HEK293 (cell line): Measurements from ENCODE around the gene DCHS1.

Experiments used
- GLI4 ChIP-seq: fragments of 450-650 bp; formaldehyde crosslinking; IDR thresholded peaks from 2 replicates; pipeline ENCODE4 v1.5.1; 2016; ENCODE audit warnings: missing biosample characterization, missing genetic modification characterization
- HOXC10 ChIP-seq: sonication (generic); formaldehyde crosslinking; IDR thresholded peaks from 2 replicates; pipeline ENCODE4 v1.8.1; 2023; ENCODE audit warnings: mild to moderate bottlenecking, missing genetic modification reagents
- IKZF3 ChIP-seq: fragments of 450-650 bp; IDR thresholded peaks from 2 replicates; pipeline ENCODE4 v1.5.0; 2018; ENCODE audit warnings: missing biosample characterization, mild to moderate bottlenecking, missing genetic modification characterization, moderate library complexity
- KLF7 ChIP-seq: fragments of 450-650 bp; formaldehyde crosslinking; IDR thresholded peaks from 2 replicates; pipeline ENCODE4 v1.5.1; 2016; ENCODE audit warnings: missing biosample characterization, missing genetic modification characterization, borderline replicate concordance
- OVOL3 ChIP-seq: fragments of 450-650 bp; formaldehyde crosslinking; IDR thresholded peaks from 2 replicates; pipeline ENCODE4 v1.5.1; 2016; ENCODE audit warnings: missing biosample characterization, missing genetic modification characterization
- SETDB1 ChIP-seq: IDR thresholded peaks from one replicate; pipeline ENCODE4 v1.6.1; 2017; ENCODE audit warnings: mild to moderate bottlenecking, low read length, moderate library complexity, mixed read lengths; ENCODE audit not compliant: insufficient read length
- SP2 ChIP-seq: fragments of 450-650 bp; formaldehyde crosslinking; IDR thresholded peaks from 2 replicates; pipeline ENCODE4 v1.5.1; 2016; ENCODE audit warnings: missing biosample characterization, missing genetic modification characterization
- ZFP37 ChIP-seq: fragments of 450-650 bp; formaldehyde crosslinking; IDR thresholded peaks from 2 replicates; pipeline ENCODE4 v1.5.1; 2016; ENCODE audit warnings: missing biosample characterization, missing genetic modification characterization
- ZNF211 ChIP-seq: fragments of 450-650 bp; formaldehyde crosslinking; IDR thresholded peaks from 2 replicates; pipeline ENCODE4 v1.5.1; 2016; ENCODE audit warnings: low read depth, missing biosample characterization, missing genetic modification characterization
- ZNF311 ChIP-seq: fragments of 450-650 bp; formaldehyde crosslinking; IDR thresholded peaks from 2 replicates; pipeline ENCODE4 v1.5.1; 2017; ENCODE audit warnings: missing biosample characterization, missing genetic modification characterization, borderline replicate concordance
- ZNF350 ChIP-seq: fragments of 450-650 bp; formaldehyde crosslinking; IDR thresholded peaks from 2 replicates; pipeline ENCODE4 v1.5.0; 2017; ENCODE audit warnings: missing biosample characterization, mild to moderate bottlenecking, missing genetic modification characterization
- ZNF366 ChIP-seq: fragments of 450-650 bp; formaldehyde crosslinking; conservative IDR thresholded peaks from 2 replicates; pipeline ENCODE4 v1.5.1; 2016; ENCODE audit warnings: missing biosample characterization, missing genetic modification characterization
- ZNF48 ChIP-seq: fragments of 450-650 bp; formaldehyde crosslinking; IDR thresholded peaks from 2 replicates; pipeline ENCODE4 v1.5.1; 2016; ENCODE audit warnings: missing biosample characterization, missing genetic modification characterization
- ZNF510 ChIP-seq: fragments of 450-650 bp; formaldehyde crosslinking; IDR thresholded peaks from 2 replicates; pipeline ENCODE4 v1.5.1; 2018; ENCODE audit warnings: mild to moderate bottlenecking, missing genetic modification characterization, missing biosample characterization; ENCODE audit not compliant: insufficient replicate concordance
- ZNF561 ChIP-seq: fragments of 450-650 bp; IDR thresholded peaks from 2 replicates; pipeline ENCODE4 v1.5.1; 2018; ENCODE audit warnings: missing biosample characterization, missing genetic modification characterization, borderline replicate concordance
- ZNF600 ChIP-seq: fragments of 450-650 bp; formaldehyde crosslinking; IDR thresholded peaks from 2 replicates; pipeline ENCODE4 v1.5.1; 2016; ENCODE audit warnings: missing biosample characterization, missing genetic modification characterization
- ZNF624 ChIP-seq: fragments of 450-650 bp; formaldehyde crosslinking; IDR thresholded peaks from 2 replicates; pipeline ENCODE4 v1.5.1; 2017; ENCODE audit warnings: missing biosample characterization, missing genetic modification characterization
- ZNF629 ChIP-seq: fragments of 450-650 bp; formaldehyde crosslinking; IDR thresholded peaks from 2 replicates; pipeline ENCODE4 v1.5.1; 2017; ENCODE audit warnings: missing biosample characterization, missing genetic modification characterization
- ZNF707 ChIP-seq: fragments of 450-650 bp; formaldehyde crosslinking; IDR thresholded peaks from 2 replicates; pipeline ENCODE4 v1.5.1; 2016; ENCODE audit warnings: missing biosample characterization, missing genetic modification characterization
- ZNF768 ChIP-seq: fragments of 450-650 bp; formaldehyde crosslinking; IDR thresholded peaks from 2 replicates; pipeline ENCODE4 v1.5.1; 2018; ENCODE audit warnings: missing biosample characterization, mild to moderate bottlenecking, missing genetic modification characterization
- ZSCAN30 ChIP-seq: fragments of 450-650 bp; IDR thresholded peaks from 2 replicates; pipeline ENCODE4 v1.5.1; 2018; ENCODE audit warnings: missing biosample characterization, mild to moderate bottlenecking, missing genetic modification characterization, moderate library complexity
- TF ChIP-seq, protein P1 (sequence below): fragments of 450-650 bp; formaldehyde crosslinking; IDR thresholded peaks from 2 replicates; pipeline ENCODE4 v1.5.1; 2016; ENCODE audit warnings: missing biosample characterization, missing genetic modification characterization
- TF ChIP-seq, protein P2 (sequence below): fragments of 450-650 bp; formaldehyde crosslinking; IDR thresholded peaks from 2 replicates; pipeline ENCODE4 v1.5.1; 2016; ENCODE audit warnings: missing biosample characterization, missing genetic modification characterization
- TF ChIP-seq, protein P3 (sequence below): fragments of 450-650 bp; formaldehyde crosslinking; IDR thresholded peaks from 2 replicates; pipeline ENCODE4 v1.5.1; 2016; ENCODE audit warnings: missing biosample characterization, missing genetic modification characterization
- TF ChIP-seq, protein P4 (sequence below): fragments of 450-650 bp; formaldehyde crosslinking; IDR thresholded peaks from 2 replicates; pipeline ENCODE4 v1.5.1; 2017; ENCODE audit warnings: missing biosample characterization, missing genetic modification characterization
- TF ChIP-seq, protein P5 (sequence below): fragments of 450-650 bp; formaldehyde crosslinking; IDR thresholded peaks from 2 replicates; pipeline ENCODE4 v1.5.1; 2016; ENCODE audit warnings: missing biosample characterization, missing genetic modification characterization
- TF ChIP-seq, protein P6 (sequence below): fragments of 450-650 bp; formaldehyde crosslinking; IDR thresholded peaks from 2 replicates; pipeline ENCODE4 v1.5.1; 2016; ENCODE audit warnings: missing biosample characterization, missing genetic modification characterization
- TF ChIP-seq, protein P7 (sequence below): fragments of 450-650 bp; formaldehyde crosslinking; IDR thresholded peaks from 2 replicates; pipeline ENCODE4 v1.5.1; 2016; ENCODE audit warnings: missing biosample characterization, missing genetic modification characterization

DCHS1 gene

DNA sequence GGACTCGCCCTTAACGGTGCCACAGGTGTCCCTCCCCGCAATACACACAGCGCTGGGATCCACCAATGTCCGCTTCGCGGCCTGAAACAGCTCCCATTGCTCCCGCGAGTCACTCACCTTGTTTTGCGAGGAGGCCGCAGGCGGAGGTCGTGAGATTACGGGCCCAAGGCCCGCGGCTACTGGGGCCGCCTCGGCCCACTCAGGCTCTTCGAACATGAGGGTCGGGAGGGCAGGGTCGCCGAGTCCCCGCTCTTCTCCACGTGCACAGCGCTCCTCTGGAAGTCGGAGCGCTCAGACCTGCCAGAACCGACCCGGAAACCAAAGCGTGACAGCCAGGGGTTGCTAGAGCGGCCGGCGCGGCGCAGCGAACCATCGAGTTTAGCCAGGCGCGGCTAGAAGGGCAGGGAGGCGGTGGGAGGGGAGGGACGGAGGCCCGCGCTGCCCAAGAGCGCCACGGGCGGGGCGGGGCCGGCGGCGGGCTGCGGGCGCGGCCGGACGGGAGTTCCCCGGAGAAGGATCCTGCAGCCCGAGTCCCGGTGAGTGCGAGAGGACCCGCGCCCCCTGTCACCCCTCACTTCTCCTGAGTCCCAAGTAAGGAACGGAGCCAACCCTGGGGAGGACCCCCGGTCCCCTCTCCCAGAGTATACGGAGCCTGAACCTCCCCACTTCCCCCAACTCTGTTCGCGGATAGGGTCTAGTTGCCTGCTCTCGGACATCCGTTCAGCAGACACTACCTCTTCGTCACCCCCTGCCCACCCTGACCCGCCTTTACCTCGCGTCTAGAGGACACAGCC, 52.1 kb downstream of the DCHS1 start, which contains the start of the genes ILK and RRP8 (continued):
- 0 out of 2 replicates have a peak, but pooled peaks have one; percentile 59 for TF ChIP-seq ZSCAN30 (tag by site-specific recombination)
- TF ChIP-seq, protein P1, sequence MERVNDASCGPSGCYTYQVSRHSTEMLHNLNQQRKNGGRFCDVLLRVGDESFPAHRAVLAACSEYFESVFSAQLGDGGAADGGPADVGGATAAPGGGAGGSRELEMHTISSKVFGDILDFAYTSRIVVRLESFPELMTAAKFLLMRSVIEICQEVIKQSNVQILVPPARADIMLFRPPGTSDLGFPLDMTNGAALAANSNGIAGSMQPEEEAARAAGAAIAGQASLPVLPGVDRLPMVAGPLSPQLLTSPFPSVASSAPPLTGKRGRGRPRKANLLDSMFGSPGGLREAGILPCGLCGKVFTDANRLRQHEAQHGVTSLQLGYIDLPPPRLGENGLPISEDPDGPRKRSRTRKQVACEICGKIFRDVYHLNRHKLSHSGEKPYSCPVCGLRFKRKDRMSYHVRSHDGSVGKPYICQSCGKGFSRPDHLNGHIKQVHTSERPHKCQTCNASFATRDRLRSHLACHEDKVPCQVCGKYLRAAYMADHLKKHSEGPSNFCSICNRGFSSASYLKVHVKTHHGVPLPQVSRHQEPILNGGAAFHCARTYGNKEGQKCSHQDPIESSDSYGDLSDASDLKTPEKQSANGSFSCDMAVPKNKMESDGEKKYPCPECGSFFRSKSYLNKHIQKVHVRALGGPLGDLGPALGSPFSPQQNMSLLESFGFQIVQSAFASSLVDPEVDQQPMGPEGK (tag by site-specific recombination), result peak; percentile 26; the same call in 1 of the 2 replicates
- TF ChIP-seq ZNF600 (tag by site-specific recombination), result peak; percentile 84
- TF ChIP-seq ZNF707 (tag by site-specific recombination), result no peak
- TF ChIP-seq ZNF624 (tag by site-specific recombination), result no peak
- 0 out of 2 replicates have a peak, but pooled peaks have one; percentile 55 for TF ChIP-seq KLF7 (tag by site-specific recombination)
- TF ChIP-seq ZNF510 (tag by site-specific recombination), result no peak
- peak; percentile 64; the same call in 1 of the 2 replicates for TF ChIP-seq ZNF561
- TF ChIP-seq, protein P2, sequence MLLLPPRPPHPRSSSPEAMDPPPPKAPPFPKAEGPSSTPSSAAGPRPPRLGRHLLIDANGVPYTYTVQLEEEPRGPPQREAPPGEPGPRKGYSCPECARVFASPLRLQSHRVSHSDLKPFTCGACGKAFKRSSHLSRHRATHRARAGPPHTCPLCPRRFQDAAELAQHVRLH (tag by site-specific recombination), result 0 out of 2 replicates have a peak, but pooled peaks have one; percentile 44
- TF ChIP-seq, protein P3, sequence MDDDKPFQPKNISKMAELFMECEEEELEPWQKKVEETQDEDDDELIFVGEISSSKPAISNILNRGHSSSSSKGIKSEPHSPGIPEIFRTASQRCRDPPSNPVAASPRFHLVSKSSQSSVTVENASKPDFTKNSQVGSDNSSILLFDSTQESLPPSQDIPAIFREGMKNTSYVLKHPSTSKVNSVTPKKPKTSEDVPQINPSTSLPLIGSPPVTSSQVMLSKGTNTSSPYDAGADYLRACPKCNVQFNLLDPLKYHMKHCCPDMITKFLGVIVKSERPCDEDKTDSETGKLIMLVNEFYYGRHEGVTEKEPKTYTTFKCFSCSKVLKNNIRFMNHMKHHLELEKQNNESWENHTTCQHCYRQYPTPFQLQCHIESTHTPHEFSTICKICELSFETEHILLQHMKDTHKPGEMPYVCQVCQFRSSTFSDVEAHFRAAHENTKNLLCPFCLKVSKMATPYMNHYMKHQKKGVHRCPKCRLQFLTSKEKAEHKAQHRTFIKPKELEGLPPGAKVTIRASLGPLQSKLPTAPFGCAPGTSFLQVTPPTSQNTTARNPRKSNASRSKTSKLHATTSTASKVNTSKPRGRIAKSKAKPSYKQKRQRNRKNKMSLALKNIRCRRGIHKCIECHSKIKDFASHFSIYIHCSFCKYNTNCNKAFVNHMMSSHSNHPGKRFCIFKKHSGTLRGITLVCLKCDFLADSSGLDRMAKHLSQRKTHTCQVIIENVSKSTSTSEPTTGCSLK, result no peak
- TF ChIP-seq ZNF629 (tag by site-specific recombination), result peak; percentile 65
- peak; percentile 70 for TF ChIP-seq SP2 (tag by site-specific recombination)
- no peak for TF ChIP-seq HOXC10 (CRISPR knock-in tag)
- no peak for TF ChIP-seq ZNF768
- TF ChIP-seq, protein P4, sequence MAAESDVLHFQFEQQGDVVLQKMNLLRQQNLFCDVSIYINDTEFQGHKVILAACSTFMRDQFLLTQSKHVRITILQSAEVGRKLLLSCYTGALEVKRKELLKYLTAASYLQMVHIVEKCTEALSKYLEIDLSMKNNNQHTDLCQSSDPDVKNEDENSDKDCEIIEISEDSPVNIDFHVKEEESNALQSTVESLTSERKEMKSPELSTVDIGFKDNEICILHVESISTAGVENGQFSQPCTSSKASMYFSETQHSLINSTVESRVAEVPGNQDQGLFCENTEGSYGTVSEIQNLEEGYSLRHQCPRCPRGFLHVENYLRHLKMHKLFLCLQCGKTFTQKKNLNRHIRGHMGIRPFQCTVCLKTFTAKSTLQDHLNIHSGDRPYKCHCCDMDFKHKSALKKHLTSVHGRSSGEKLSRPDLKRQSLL (tag by site-specific recombination), result no peak; the same call in 1 of the 2 replicates
- no peak for TF ChIP-seq ZNF48 (tag by site-specific recombination)
- TF ChIP-seq, protein P5, sequence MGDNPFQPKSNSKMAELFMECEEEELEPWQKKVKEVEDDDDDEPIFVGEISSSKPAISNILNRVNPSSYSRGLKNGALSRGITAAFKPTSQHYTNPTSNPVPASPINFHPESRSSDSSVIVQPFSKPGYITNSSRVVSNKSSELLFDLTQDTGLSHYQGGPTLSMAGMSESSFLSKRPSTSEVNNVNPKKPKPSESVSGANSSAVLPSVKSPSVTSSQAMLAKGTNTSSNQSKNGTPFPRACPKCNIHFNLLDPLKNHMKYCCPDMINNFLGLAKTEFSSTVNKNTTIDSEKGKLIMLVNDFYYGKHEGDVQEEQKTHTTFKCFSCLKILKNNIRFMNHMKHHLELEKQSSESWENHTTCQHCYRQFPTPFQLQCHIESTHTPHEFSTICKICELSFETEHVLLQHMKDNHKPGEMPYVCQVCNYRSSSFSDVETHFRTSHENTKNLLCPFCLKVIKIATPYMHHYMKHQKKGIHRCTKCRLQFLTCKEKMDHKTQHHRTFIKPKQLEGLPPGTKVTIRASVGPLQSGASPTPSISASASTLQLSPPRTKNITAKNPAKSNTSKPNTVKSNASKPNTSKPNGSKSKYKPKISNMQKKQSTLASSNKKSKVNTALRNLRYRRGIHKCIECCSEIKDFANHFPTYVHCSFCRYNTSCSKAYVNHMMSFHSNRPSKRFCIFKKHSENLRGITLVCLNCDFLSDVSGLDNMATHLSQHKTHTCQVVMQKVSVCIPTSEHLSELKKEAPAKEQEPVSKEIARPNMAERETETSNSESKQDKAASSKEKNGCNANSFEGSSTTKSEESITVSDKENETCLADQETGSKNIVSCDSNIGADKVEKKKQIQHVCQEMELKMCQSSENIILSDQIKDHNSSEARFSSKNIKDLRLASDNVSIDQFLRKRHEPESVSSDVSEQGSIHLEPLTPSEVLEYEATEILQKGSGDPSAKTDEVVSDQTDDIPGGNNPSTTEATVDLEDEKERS (tag by site-specific recombination), result no peak
- TF ChIP-seq, protein P6, sequence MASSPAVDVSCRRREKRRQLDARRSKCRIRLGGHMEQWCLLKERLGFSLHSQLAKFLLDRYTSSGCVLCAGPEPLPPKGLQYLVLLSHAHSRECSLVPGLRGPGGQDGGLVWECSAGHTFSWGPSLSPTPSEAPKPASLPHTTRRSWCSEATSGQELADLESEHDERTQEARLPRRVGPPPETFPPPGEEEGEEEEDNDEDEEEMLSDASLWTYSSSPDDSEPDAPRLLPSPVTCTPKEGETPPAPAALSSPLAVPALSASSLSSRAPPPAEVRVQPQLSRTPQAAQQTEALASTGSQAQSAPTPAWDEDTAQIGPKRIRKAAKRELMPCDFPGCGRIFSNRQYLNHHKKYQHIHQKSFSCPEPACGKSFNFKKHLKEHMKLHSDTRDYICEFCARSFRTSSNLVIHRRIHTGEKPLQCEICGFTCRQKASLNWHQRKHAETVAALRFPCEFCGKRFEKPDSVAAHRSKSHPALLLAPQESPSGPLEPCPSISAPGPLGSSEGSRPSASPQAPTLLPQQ (tag by site-specific recombination), result 0 out of 2 replicates have a peak, but pooled peaks have one; percentile 52
- peak; percentile 65; the same call in 1 of the 2 replicates for TF ChIP-seq ZFP37
- TF ChIP-seq OVOL3 (tag by site-specific recombination), result 0 out of 2 replicates have a peak, but pooled peaks have one; percentile 50
- TF ChIP-seq ZNF211, result no peak
- no peak for TF ChIP-seq ZNF350
- TF ChIP-seq SETDB1, result no peak
- no peak for TF ChIP-seq ZNF311 (tag by site-specific recombination)
- TF ChIP-seq, protein P7, sequence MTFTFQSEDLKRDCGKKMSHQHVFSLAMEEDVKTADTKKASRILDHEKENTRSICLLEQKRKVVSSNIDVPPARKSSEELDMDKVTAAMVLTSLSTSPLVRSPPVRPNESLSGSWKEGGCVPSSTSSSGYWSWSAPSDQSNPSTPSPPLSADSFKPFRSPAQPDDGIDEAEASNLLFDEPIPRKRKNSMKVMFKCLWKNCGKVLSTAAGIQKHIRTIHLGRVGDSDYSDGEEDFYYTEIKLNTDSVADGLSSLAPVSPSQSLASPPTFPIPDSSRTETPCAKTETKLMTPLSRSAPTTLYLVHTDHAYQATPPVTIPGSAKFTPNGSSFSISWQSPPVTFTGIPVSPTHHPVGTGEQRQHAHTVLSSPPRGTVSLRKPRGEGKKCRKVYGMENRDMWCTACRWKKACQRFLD (tag by site-specific recombination), result no peak
- TF ChIP-seq GLI4, result no peak
- no peak for TF ChIP-seq ZNF366 (tag by site-specific recombination)
- peak; percentile 25; the same call in 1 of the 2 replicates for TF ChIP-seq IKZF3 (tag by site-specific recombination)
